Measurements from ENCODE around the gene NEU4. TPM values are rescaled to one million over a fixed set of nuclear protein-coding genes. Genes with fewer than 3 reads are reported as not detected.
"Not testable (repeated sequence)": the region's sequence is repeated elsewhere in the genome, so short reads cannot be mapped to it uniquely, and the experiment has no call there.

Gene NEU4
- total and polyA plus RNA-seq, 9 of the 15 experiments (the other 6 are each of a cell fraction or from before 2014, with no cell fraction given): 0.01 to 0.40 TPM; not detected in 7

- TF ChIP-seq SAFB2 (IDR thresholded peaks at IDR 0.05; ENCODE audit: borderline replicate concordance, low read depth, low read length, severe bottlenecking) (no peak), ZFPM2 (CRISPR knock-in tag; IDR thresholded peaks at IDR 0.05) (no peak), ZC3H8 (IDR thresholded peaks at IDR 0.05) (no peak), HDGF (IDR thresholded peaks at IDR 0.05) (no peak), RAD51 (IDR thresholded peaks at IDR 0.05; ENCODE audit: borderline replicate concordance, low read depth) (peak; percentile 70)
These were observed 9.9 kb downstream of the NEU4 start (continued) for GRCh38 chr2:241818943-241819270.

- CTCF ChIA-PET (ENCODE audit: low intra/inter-chr PET ratio); in situ Hi-C loops (cut with MboI); H3K27me3 ChIP-seq (ENCODE audit: control insufficient read depth in 2 of 2, insufficient read depth in 2 of 2, low read length in 2 of 2); H3K79me2 ChIP-seq (ENCODE audit: control insufficient read depth, insufficient read depth, low read length); intact Hi-C loops (cut with micrococcal nuclease); H3K27ac ChIP-seq (ENCODE audit: extremely low read depth, low read depth, low read length); H4K20me1 ChIP-seq (replicated peaks; ENCODE audit: control insufficient read depth, insufficient read depth, low read length); H3K9ac ChIP-seq (ENCODE audit: insufficient read depth in 1 of 2, low read depth in 2 of 2, low read length in 2 of 2); H3K4me3 ChIP-seq; H3K9me1 ChIP-seq (ENCODE audit: control insufficient read depth, insufficient read depth, low read length); H3K4me2 ChIP-seq (ENCODE audit: insufficient read depth, low read length); FAIRE-seq; BruUV-seq (replicated peaks); H3K36me3 ChIP-seq (ENCODE audit: control insufficient read depth, insufficient read depth, low read length); H3K9me3 ChIP-seq (replicated peaks; ENCODE audit: control insufficient read depth, insufficient read depth, low read depth, low read length): not testable (repeated sequence)
- POLR2A ChIA-PET: interaction anchor here (0.6 kb wide), 1 partner anchor 1042 kb away, joined by 3 read pairs; no protein-coding TSS in a partner anchor
- DNase-seq (ENCODE audit: extremely low read depth in 1 of 4, low spot score in 3 of 4) (peak in 1 of 4 experiments; percentile 30), ATAC-seq (peak; percentile 58)
- 46% methylated on average over 22 of the region's 27 CpGs for WGBS (ENCODE audit: insufficient coverage, low coverage, missing lambda C conversion rate)
- peak overlapping the region; percentile 45; the same call in 1 of the 2 replicates for H2AFZ ChIP-seq (ENCODE audit: low read depth, low read length)
- peak; percentile 64; the same call in 1 of the 2 replicates for TF ChIP-seq ZBTB33 (CRISPR knock-in tag; IDR thresholded peaks at IDR 0.05)
- peak in 1 of 2 experiments; percentile 12 for TF ChIP-seq E2F6 (IDR thresholded peaks at IDR 0.05; ENCODE audit: borderline replicate concordance in 1 of 2, extremely low read depth in 1 of 2, insufficient read depth in 1 of 2, insufficient read length in 1 of 2, low read depth in 1 of 2, low read length in 1 of 2, poor library complexity in 1 of 2, severe bottlenecking in 1 of 2)
- H3K4me1 ChIP-seq (replicated peaks in 1 of 2; ENCODE audit: control insufficient read depth in 2 of 2, insufficient read depth in 2 of 2, low read length in 2 of 2): peaks cover 8 to 65% of the 10 kb centered on the region in 2 experiments; a peak in 4 of 5 replicates
These were observed 11.1 kb downstream of the NEU4 start for GRCh38 chr2:241819947-241820624.

All from K562 (cell line).